Activated T-helper 9 cell treated with anti-CD3 and anti-CD28 coated beads, Interleukin-2, amount 50 U/mL, for 16 hours (primary cell): Measurements from ENCODE around the gene PIGR.

ENCODE experiments used
- DNase-seq: peaks from one replicate; pipeline ENCODE4 v3.0.0-alpha.2; 2020; ENCODE audit warnings: low read depth

PIGR gene

DNA sequence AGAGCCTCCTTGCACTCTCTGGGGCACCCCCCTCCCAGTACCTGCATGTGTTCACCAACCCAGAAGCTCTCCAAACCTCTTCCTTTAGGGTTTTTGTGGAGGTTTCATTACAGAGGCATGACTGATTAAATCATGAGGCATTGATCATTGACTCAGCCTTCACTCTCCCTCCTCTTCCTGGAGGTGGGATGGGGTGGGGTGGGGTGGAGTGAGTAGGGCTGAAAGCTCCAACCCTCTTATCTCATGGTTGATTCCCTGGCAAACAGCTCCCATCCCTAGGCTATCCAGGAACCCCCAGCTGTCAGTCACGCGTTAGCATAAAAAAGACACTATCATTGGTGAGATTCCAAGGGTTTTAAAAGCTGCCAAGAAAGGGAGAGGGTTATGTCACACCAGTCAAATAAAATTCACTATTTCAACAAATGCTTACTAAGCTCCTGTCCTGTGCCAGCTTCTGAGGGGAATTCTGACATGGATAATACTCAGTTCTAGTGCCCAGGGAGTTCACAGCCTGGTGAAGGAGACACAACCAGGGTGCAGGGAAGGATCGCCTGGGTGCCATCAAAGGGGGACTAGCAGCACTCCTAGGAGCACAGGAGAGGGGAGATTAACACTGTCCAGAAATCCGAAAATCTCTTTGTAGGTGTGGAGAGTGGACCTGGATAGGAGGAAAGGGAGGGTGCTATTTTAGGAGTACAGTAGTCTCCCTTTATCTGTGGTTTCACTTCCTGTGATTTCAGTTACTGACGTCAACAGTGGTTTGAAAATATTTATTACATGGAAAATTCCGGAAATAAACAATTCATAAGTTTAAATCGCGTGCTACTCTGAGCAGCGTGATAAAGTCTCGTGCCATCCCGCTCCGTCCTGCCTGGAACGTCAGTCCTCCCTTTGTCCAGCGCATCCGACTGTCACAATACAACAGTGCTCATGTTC is 55.9 kb downstream of the PIGR start:
- DNase-seq, result no peak

GRCh38 chr1:206887701-206888100 is 58.6 kb downstream of the PIGR start:
- no peak for DNase-seq

DNA sequence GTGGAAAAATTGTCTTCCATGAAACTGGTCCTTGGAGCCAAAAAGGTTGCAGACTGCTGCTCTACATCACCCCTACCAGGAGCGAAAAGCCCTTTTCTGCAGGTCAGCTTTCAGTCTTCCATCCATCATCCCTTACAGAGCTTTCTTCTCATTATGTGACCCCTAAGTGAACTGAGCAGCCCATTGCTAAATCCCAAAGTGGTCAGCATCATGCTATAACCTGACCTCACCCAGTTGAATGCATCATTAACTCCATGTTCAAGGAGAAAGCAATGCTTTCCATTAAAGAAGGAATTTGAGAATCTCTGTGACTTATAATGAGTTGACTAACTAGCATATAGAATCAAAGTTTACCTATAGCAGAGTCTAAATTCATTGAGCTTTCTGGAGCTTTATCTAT is 59.4 kb downstream of the PIGR start:
- DNase-seq, result no peak

GRCh38 chr1:206885341-206886060 is 60.8 kb downstream of the PIGR start:
- no peak for DNase-seq

DNA sequence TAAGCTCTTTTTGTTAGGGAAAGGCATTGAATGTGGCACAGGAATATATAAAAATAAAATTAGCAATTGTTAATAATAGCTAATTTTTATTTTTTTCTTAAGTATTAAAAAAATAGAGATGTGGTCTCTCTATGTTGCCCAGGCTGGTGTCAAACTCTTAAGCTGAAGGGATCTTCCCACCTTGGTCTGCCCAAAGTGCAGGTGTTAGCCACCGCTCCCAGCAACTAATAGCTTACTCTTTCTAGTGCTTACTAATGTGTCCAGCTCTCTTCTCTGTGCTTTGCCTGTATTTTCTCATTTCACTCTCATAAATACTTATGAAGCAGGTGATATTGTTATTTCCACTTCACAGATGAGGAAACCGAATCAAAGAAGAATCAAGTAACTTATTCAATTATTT is 62.4 kb downstream of the PIGR start:
- DNase-seq, result no peak

DNA sequence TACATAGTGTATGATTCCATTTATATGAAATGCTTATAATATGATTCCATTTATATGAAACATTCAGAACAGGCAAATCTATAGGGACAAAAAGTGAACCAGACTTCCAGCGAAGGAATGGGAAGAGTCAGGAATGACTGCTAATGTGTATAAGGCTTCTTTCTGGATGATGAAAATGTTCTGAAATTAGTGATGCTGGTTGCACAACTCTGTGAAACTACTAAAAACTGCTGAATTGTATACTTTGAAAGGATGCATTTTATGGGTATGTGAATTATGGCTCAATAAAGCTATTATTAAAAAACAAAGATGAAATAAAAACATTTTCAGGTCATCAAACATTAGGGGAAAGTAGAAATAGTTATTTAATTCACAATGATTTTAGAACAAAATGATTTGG is 63.1 kb downstream of the PIGR start:
- DNase-seq, result no peak

DNA sequence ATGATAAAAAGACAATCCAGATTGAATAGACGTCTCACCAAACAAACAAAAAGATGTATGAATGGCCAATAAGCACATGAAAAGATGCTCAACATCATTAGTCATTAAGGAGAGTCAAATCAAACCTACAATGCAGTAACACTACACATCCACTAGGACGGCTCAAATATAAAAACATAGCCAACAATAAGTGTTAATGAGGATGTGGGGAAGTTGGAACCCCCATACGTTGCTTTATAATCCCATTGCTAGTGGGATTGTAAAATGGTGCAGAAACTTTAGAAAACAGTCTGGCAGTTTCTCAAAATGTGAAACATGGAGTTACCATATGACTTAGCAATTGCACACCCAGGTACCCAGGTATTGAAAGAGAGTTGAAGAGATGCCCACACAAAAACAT is 63.7 kb downstream of the PIGR start:
- no peak for DNase-seq

DNA sequence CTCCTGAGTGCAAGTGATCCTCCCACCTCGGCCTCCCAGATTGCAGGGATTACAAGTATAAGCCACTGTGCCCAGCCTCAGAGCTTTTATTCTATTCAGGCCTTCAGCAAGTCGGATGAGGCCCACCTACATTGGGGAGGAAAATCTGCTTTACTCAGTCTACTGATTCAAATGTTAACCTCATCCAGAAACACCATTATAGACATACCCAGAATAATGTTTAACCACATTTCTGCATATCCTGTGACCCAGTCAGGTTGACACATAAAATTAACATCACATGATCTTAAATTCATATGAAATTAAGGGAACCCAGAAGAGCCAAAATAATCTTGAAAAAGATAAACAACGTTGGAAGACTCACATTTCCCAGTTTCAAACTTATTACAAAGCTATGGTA is 66.0 kb downstream of the PIGR start:
- DNase-seq, result no peak
